HuH-7 (cell line): Measurements from ENCODE around the gene RUNX2.

Experiments
- DNase-seq: peaks from one replicate; pipeline ENCODE4 v3.0.0; 2011; ENCODE audit warnings: low spot score

The RUNX2 gene

GRCh38 chr6:45415315-45415714 is 87.2 kb downstream of the RUNX2 start:
- DNase-seq = no peak

- no peak for DNase-seq
These were observed 87.8 kb downstream of the RUNX2 start for GRCh38 chr6:45415788-45416518.

GRCh38 chr6:45416700-45417099 is 88.6 kb downstream of the RUNX2 start:
- no peak for DNase-seq

DNA sequence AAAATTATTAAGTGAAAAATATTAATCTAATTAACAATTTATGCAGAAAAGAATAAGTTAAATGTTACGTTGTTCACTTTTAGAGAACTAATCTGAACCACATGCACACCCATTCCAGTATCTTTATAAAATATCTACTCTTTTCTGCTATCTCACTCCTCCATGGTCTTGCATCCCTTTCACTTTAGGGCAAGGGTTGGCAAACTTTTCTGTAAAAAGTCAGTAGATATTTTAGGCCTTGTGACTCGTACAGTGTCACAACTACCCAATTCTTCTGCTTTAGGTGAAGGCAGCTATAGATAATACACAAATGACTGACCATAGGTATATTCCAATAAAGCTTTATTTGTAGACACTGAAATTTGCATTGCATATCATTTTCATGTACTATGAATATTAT is 89.3 kb downstream of the RUNX2 start:
- no peak for DNase-seq

- DNase-seq = peak; percentile 46
These were observed 91.5 kb downstream of the RUNX2 start for GRCh38 chr6:45419571-45420082.

DNA sequence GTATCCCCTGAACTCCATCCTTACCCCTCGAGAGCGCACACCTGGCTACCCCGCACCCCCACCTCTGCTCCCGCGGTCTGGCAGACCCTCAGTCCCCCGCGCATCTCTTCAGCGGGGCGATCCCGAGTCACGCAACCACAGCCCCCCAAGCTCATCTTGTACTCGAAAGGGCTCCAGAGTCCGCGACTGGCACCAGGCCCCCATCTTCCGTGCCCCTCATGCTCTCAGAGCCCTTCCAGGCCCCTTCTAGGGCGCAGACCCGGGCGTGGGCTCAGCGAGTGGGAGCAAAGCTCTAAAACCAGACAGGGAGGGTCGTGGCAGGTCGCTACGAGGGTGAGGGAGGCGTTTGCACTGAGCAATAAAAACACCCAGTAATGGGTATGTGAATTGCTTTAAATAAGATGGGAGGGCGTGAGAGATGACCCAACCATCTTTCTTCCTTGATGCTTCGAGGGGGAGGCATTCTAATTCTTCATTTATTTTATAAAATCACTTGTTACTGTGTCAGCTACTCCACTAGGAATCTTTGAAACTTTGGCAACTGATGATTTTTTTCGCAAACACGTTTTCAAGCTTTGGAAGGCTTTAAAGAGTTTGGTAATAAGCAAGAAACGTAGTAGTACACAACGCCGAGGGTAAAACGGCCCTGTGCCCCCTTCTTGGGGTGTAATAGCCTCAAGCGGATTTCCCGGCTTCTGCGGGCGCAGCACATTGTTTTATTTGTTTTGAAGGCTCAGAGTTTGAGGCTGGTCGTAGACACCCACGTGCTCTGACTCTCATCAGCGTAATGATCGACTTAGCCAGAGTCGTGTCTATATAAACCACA is 92.2 kb downstream of the RUNX2 start:
- no peak for DNase-seq

DNA sequence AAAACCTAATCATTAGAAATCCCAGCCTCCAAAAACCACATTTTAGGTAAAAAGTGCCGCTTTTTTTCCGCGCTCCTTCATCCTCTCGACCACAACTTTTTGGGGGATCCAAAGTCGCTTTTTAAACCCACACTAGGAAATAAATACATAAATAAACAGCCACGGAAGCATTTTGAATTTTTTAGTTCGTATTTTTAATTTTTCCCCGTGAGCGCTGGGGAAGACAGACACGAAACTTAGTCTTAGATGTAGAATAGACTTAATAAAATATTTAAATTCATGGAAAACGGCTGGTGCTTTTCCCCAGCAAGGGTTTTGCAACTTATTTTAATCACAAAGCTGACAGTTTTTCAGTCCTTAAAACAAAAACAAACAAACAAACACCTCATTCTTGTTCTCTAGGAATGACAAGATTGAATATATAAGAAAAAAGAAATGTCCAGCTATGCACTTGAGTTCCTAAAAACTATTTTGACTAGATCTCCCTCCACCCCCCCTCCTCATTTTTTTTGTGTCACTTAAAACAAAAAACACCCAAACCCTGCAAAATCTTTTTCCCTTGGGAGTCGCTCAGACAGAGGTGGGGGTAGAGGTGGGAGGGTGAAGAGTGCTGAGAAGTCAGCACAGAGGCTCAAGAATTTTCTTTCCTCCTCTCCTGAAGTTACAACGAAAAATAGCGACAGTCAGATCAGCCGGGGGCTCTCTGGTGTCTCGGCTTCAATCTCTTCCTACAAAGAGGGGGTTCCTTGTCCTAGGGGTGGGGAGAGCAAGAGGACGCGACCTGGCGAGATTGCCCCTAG is 93.0 kb downstream of the RUNX2 start:
- DNase-seq = peak; percentile 27

GRCh38 chr6:45421709-45422502 is 93.8 kb downstream of the RUNX2 start:
- DNase-seq = peak; percentile 42

- DNase-seq = no peak
These were observed 94.5 kb downstream of the RUNX2 start for GRCh38 chr6:45422503-45423110.

DNA sequence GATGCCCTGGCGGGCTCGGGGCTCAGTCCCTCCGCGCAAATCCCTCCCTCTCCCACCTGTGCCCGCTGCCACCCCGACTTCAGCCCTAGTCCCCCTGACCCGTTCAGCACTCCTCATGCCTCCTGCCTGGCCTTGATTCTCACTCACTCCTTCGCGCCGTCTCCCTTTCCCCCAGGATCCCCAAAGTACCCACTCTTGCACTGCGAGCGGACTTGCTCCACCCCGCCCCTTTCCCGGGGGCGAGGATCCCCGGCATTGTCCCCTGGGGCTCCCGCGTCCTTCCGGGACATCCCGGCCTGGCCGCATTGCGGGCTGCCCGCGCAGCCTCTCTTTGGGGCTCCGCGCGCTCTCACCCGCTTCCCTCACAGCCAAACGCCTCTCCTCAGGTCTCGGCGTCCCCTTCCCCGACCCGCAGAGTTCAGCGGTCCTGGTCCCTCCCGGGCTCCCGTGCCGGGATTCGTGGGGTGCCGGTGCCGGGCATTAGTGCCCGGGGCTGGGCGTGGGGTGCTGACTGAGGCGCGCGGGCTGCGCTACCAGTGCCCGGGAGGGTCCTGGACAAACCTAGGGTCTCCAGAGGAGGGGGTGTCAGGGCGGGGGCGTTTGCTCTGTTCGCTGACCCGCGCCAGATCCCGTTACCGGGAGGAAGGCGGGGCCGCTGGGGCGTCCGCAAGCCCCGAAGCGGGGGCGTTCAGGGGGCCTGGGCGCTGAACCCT is 95.1 kb downstream of the RUNX2 start:
- DNase-seq = peak; percentile 21

- DNase-seq = no peak
These were observed 95.8 kb downstream of the RUNX2 start for GRCh38 chr6:45423824-45424450.

DNA sequence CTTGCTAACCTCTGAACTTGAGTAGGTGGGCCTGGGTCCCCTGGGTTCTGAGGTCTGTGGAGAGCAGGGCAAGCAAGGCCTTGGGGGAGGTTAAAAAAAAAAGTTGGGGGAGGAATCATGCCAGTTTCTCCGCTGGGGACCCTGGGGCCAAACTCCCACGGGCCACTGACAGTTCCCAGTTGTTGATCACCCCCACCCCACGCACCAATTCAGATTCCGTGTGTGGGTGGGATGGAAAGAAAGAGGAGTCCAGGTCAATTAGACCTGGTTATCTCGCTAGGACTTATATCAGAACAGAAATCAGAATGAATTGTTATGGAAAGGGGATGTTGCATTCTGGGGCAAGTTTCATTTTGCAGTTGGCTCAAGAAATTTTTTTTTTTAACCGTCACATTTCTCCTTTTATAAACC is 96.3 kb downstream of the RUNX2 start:
- DNase-seq = no peak

DNA sequence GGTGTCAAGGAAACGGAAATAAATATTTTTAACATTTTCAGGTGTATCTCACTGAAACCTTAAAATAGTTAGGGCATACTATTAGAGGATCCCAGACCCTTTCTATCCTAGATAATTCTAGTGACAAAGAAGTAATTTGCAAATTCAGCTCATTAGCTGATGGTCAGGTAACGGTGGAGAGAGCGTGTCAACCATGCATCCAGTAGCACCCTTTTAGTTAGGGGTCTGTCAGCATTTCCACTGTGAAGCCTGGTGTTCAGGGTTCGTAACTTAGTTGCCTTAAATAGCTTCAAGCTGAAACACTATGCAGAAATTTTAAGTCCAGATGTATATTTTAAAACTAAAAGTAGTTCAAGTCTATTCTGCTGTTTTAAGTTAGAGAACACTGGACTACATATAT is 98.1 kb downstream of the RUNX2 start:
- DNase-seq = no peak

DNA sequence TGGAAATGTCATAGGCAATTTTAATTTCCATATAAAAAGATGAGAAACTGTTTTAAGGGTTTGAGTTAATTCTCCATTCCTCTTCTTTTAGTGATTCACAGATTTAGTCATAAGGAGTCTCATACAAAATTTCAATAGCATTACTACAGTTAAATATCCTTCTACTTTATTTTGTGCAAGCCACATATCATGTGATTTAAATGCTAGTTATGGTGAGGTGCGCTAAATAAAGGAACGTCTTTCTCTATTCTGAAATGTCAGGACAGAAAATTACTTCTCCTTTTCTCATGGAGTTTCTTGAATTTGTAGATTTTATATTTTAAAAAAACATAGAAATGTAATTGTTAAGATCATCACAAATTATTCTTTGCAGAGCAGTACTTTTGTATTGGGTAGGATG is 99.6 kb downstream of the RUNX2 start:
- no peak for DNase-seq

GRCh38 chr6:45428727-45429126 is 100.6 kb downstream of the RUNX2 start:
- no peak for DNase-seq

GRCh38 chr6:45430590-45431202 is 102.6 kb downstream of the RUNX2 start:
- DNase-seq = no peak

GRCh38 chr6:45431317-45432065 is 103.4 kb downstream of the RUNX2 start:
- no peak for DNase-seq

GRCh38 chr6:45432977-45433376 is 104.8 kb downstream of the RUNX2 start:
- DNase-seq = no peak
